B cell (primary cell): ENCODE data around the gene PNKD. TPM values are rescaled to one million over a fixed set of nuclear protein-coding genes. Genes with fewer than 3 reads are reported as not detected.

Experiments used
- ATAC-seq: fragments of 200-7000 bp; cut with Tn5 transposase; one replicate; pipeline ENCODE4 v1.10.0; 2021; ENCODE audit warnings: low read depth, mild to moderate bottlenecking, moderate number of reproducible peaks, moderate library complexity
- CTCF ChIA-PET: fragments of 350-600 bp; sonication (Branson Sonifier 250); formaldehyde crosslinking; loops from one replicate; lab custom pipeline; 2021; ENCODE audit warnings: antibody characterized with exemption, inconsistent platforms; lab: Charles Lee
- POLR2A ChIA-PET: fragments of 350-600 bp; sonication (Branson Sonifier 250); formaldehyde crosslinking; loops from one replicate; lab custom pipeline; 2021; ENCODE audit warnings: antibody characterized with exemption; lab: Charles Lee
- DNase-seq: peaks from one replicate; pipeline ENCODE4 v3.0.0; 2013
- H2AFZ ChIP-seq: 2 replicates; pipeline ENCODE4 v1.6.1; 2012; ENCODE audit warnings: mild to moderate bottlenecking, low read depth, low read length; ENCODE audit not compliant: insufficient read depth, poor library complexity, severe bottlenecking
- H3K27ac ChIP-seq, 2 donors: 1 replicate in 1 of 2; 2 replicates in 1 of 2; pipeline ENCODE4 v1.5.1; 2012 to 2013; ENCODE audit warnings: low read length in 2 of 2, mild to moderate bottlenecking in 2 of 2, moderate library complexity in 1 of 2
- H3K27me3 ChIP-seq, 4 experiments: fragments of 200-600 bp in 1 of 4; sonication (generic) in 1 of 4; replicated peaks in 1 of 4; 1 replicate in 2 of 4; 2 replicates in 2 of 4; pipeline versions ENCODE4 v1.6.1 to v1.7.0; 2013 to 2016; ENCODE audit warnings: low read length in 3 of 4, mild to moderate bottlenecking in 2 of 4, mixed read lengths in 1 of 4, moderate library complexity in 1 of 4; ENCODE audit not compliant: insufficient read depth in 4 of 4, control insufficient read depth in 3 of 4; ENCODE audit errors: control extremely low read depth in 1 of 4
- H3K36me3 ChIP-seq, 2 experiments: replicated peaks in 1 of 2; 1 replicate in 1 of 2; 2 replicates in 1 of 2; pipeline versions ENCODE4 v1.6.1 to v1.7.1; 2013; ENCODE audit warnings: low read length in 1 of 2; ENCODE audit not compliant: insufficient read depth in 2 of 2, control insufficient read depth in 1 of 2; ENCODE audit errors: control extremely low read depth in 1 of 2, extremely low read depth in 1 of 2
- H3K4me1 ChIP-seq, 2 donors: fragments of 200-600 bp in 1 of 2; sonication (generic) in 1 of 2; 1 replicate in 1 of 2; 2 replicates in 1 of 2; pipeline versions ENCODE4 v1.5.1 to v1.6.1; 2013 to 2017; ENCODE audit warnings: low read length in 2 of 2; ENCODE audit not compliant: control insufficient read depth in 2 of 2, insufficient read depth in 2 of 2
- H3K4me2 ChIP-seq: replicated peaks from 2 replicates; pipeline ENCODE3; 2012; ENCODE audit warnings: mild to moderate bottlenecking, low read depth, low read length; ENCODE audit not compliant: poor library complexity, severe bottlenecking
- H3K4me3 ChIP-seq, 5 experiments: fragments of 200-600 bp in 1 of 5; sonication (generic) in 1 of 5; 1 replicate in 3 of 5; 2 replicates in 2 of 5; pipeline versions ENCODE4 v1.5.1 to v1.7.0; 2011 to 2016; ENCODE audit warnings: low read length in 4 of 5, mild to moderate bottlenecking in 4 of 5, low read depth in 2 of 5, control low read depth in 1 of 5, moderate library complexity in 1 of 5; ENCODE audit not compliant: insufficient read depth in 1 of 5; ENCODE audit errors: control extremely low read depth in 1 of 5, extremely low read depth in 1 of 5
- H3K79me2 ChIP-seq: fragments of 200-600 bp; sonication (generic); one replicate; pipeline ENCODE4 v1.6.0; 2016; ENCODE audit warnings: low read length; ENCODE audit not compliant: control insufficient read depth, insufficient read depth
- H3K9ac ChIP-seq: fragments of 200-600 bp; sonication (generic); 2 replicates; pipeline ENCODE4 v1.6.1; 2017; ENCODE audit warnings: mild to moderate bottlenecking, low read length, moderate library complexity
- H3K9me3 ChIP-seq, 3 donors: one replicate each; pipeline versions ENCODE4 v1.6.1 to v1.7.1; 2013; ENCODE audit warnings: low read length in 2 of 3; ENCODE audit not compliant: control insufficient read depth in 2 of 3, insufficient read depth in 1 of 3; ENCODE audit errors: control extremely low read depth in 1 of 3
- H4K20me1 ChIP-seq: 2 replicates; pipeline ENCODE4 v1.6.0; 2012; ENCODE audit warnings: mild to moderate bottlenecking, low read length; ENCODE audit not compliant: insufficient read depth, control insufficient read depth, poor library complexity, severe bottlenecking
- H3K27ac Mint-ChIP-seq: one replicate; pipeline ENCODE4 v1.8.0; 2021; ENCODE audit warnings: mixed read lengths
- H3K27me3 Mint-ChIP-seq: one replicate; pipeline ENCODE4 v1.8.0; 2021; ENCODE audit warnings: mixed read lengths
- H3K4me1 Mint-ChIP-seq: one replicate; pipeline ENCODE4 v1.8.0; 2021; ENCODE audit warnings: mixed read lengths
- H3K4me3 Mint-ChIP-seq: one replicate; pipeline ENCODE4 v1.8.0; 2021; ENCODE audit warnings: mixed read lengths
- H3K9me3 Mint-ChIP-seq: one replicate; pipeline ENCODE4 v1.8.0; 2022; ENCODE audit warnings: mixed read lengths; ENCODE audit not compliant: insufficient read depth
- CTCF ChIP-seq: fragments of 200-600 bp; IDR thresholded peaks from one replicate; pipeline ENCODE4 v1.8.0; 2022; ENCODE audit warnings: antibody characterized with exemption, mild to moderate bottlenecking
- EZH2 ChIP-seq: IDR thresholded peaks from 2 replicates; pipeline ENCODE4 v1.6.1; 2012; ENCODE audit warnings: borderline replicate concordance, low read depth, mild to moderate bottlenecking, moderate library complexity, low read length; ENCODE audit not compliant: insufficient read depth, poor library complexity, severe bottlenecking
- WGBS: methylation state at CpG from one replicate; pipeline ENCODE4 v1.1.5; 2013; ENCODE audit warnings: missing lambda C conversion rate; ENCODE audit not compliant: insufficient coverage; 5-methylcytosine and 5-hydroxymethylcytosine counted together
- intact Hi-C: fragments of 100-400 bp; cut with micrococcal nuclease; formaldehyde crosslinking; loops from one replicate; pipeline ENCODE4 v1.10.0; 2022
- polyA plus RNA-seq: library from polyadenylated mRNA; depleted of rRNA; stranded (reverse); fragments of >200 nt; gene quantifications from 2 replicates; pipeline ENCODE4 v1.2.3, GENCODE V29; 2012
- total RNA-seq, 2 donors: library from RNA; stranded (reverse); fragments of 120-200 nt in 1 of 2; gene quantifications; 1 replicate in 1 of 2; 2 replicates in 1 of 2; pipeline versions ENCODE4 v1.2.3 to v1.2.4, GENCODE V29; 2013 to 2022

Gene PNKD
- total and polyA plus RNA-seq, 2 donors (not counting 1 experiment from before 2014, with no cell fraction given), result 29.7 to 55.8 TPM

- H4K20me1 ChIP-seq, result no peaks in the 10 kb centered on the region
- H3K9me3 ChIP-seq, result no peaks in the 10 kb centered on the region
- H3K4me2 ChIP-seq, result peak overlapping the region; percentile 96
- Mint-ChIP-seq H3K27me3 (no peaks in the 10 kb centered on the region), H3K9me3 (no peaks in the 10 kb centered on the region), H3K4me3 (peak overlapping the region; percentile 85), H3K27ac (peak overlapping the region; percentile 50), H3K4me1 (peaks cover 41% of the 10 kb centered on the region)
- TF ChIP-seq CTCF (no peak), EZH2 (no peak)
- no peaks in the 10 kb centered on the region for H3K79me2 ChIP-seq
- peaks cover 0 to 11% (median 5%) of the 10 kb centered on the region in 4 experiments for H3K27me3 ChIP-seq
- WGBS, result 6% methylated on average over 18 of the region's 24 CpGs
- peak overlapping the region; percentile 78 for H2AFZ ChIP-seq
- peak overlapping the region in 4 of 5 experiments; percentile 31 to 63 (median 58) for H3K4me3 ChIP-seq
- peak; percentile 28 for DNase-seq
- no peak for ATAC-seq
- intact Hi-C loops, result loop anchor here (1.0 to 2.0 kb wide), 5 partner anchors 31 to 106 kb away; partner anchors contain the start of genes ARPC2, CATIP and TMBIM1
- CTCF ChIA-PET, result interaction anchor here (2.0 kb wide), 1 partner anchor 10 kb away, joined by 4 read pairs; no protein-coding TSS in a partner anchor
- H3K9ac ChIP-seq, result peak overlapping the region; percentile 65
- no peaks in the 10 kb centered on the region for H3K36me3 ChIP-seq
- no peak overlapping the region for H3K27ac ChIP-seq
- POLR2A ChIA-PET, result interaction anchor here (0.8 kb wide), 1 partner anchor 49 kb away, joined by 3 read pairs; no protein-coding TSS in a partner anchor
- peaks cover 34 to 40% of the 10 kb centered on the region in 2 donors for H3K4me1 ChIP-seq
Observed at GRCh38 chr2:218323526-218324472, 53.5 kb downstream of the PNKD start.
